ENCODE data around the gene NYAP2. TPM values are rescaled to one million over a fixed set of nuclear protein-coding genes. Genes with fewer than 3 reads are reported as not detected.

The NYAP2 gene
- total RNA-seq, 1 donor from 2014 or later, result 0.07 TPM

GRCh38 chr2:225668606-225669266 lies 269.2 kb downstream of the NYAP2 start:
- no peaks in the 10 kb centered on the region for H4K20me1 ChIP-seq (ENCODE audit: low read depth)
- H3K9ac ChIP-seq, result no peak overlapping the region
- H3K27me3 ChIP-seq, result no peaks in the 10 kb centered on the region
- no peaks in the 10 kb centered on the region for H3K79me2 ChIP-seq (ENCODE audit: low read depth)
- Mint-ChIP-seq H3K4me1 (peaks cover 12% of the 10 kb centered on the region), H3K9me3 (peaks cover 2% of the 10 kb centered on the region), H3K27ac (no peak overlapping the region), H3K4me3 (no peak overlapping the region), H3K36me3 (no peaks in the 10 kb centered on the region), H3K27me3 (ENCODE audit: insufficient read depth, low read depth) (peaks cover 2% of the 10 kb centered on the region)
- no peak overlapping the region for H3K4me2 ChIP-seq
- no peak overlapping the region for H3K27ac ChIP-seq
- H3K9me3 ChIP-seq (ENCODE audit: low read depth), result no peaks in the 10 kb centered on the region
- peaks cover 9% of the 10 kb centered on the region for H3K4me1 ChIP-seq
- no peak overlapping the region for H3K4me3 ChIP-seq
- H3F3A ChIP-seq (ENCODE audit: low read depth), result no peaks in the 10 kb centered on the region
- H3K36me3 ChIP-seq, result no peaks in the 10 kb centered on the region
- peak; percentile 62 for DNase-seq (ENCODE audit: low spot score)
- TF ChIP-seq CTCF (IDR thresholded peaks at IDR 0.05), result peak; percentile 79
- TF ChIP-seq EZH2phosphoT487 (IDR thresholded peaks at IDR 0.05), result no peak
- no peak for TF ChIP-seq EZH2 (IDR thresholded peaks at IDR 0.05)
- no peak overlapping the region for H2AFZ ChIP-seq (replicated peaks)

- Histone ChIP-seq H3K27ac (no peak overlapping the region), H3K9ac (no peak overlapping the region), H2AFZ (replicated peaks) (no peak overlapping the region), H4K20me1 (ENCODE audit: low read depth) (no peaks in the 10 kb centered on the region), H3K36me3 (no peaks in the 10 kb centered on the region), H3K9me3 (ENCODE audit: low read depth) (no peaks in the 10 kb centered on the region), H3K27me3 (no peaks in the 10 kb centered on the region), H3K4me1 (peaks cover 13% of the 10 kb centered on the region), H3F3A (ENCODE audit: low read depth) (no peaks in the 10 kb centered on the region), H3K4me3 (no peak overlapping the region), H3K4me2 (no peak overlapping the region), H3K79me2 (ENCODE audit: low read depth) (no peaks in the 10 kb centered on the region)
- no peaks in the 10 kb centered on the region for H3K36me3 Mint-ChIP-seq
- no peak overlapping the region for H3K27ac Mint-ChIP-seq
- H3K9me3 Mint-ChIP-seq, result peaks cover 2% of the 10 kb centered on the region
- peaks cover 2% of the 10 kb centered on the region for H3K27me3 Mint-ChIP-seq (ENCODE audit: insufficient read depth, low read depth)
- H3K4me1 Mint-ChIP-seq, result peaks cover 18% of the 10 kb centered on the region
- no peak overlapping the region for H3K4me3 Mint-ChIP-seq
- DNase-seq (ENCODE audit: low spot score), result peak; percentile 53
- TF ChIP-seq CTCF (IDR thresholded peaks at IDR 0.05), result peak; percentile 63
- TF ChIP-seq EZH2phosphoT487 (IDR thresholded peaks at IDR 0.05), result no peak
- TF ChIP-seq EZH2 (IDR thresholded peaks at IDR 0.05), result no peak
Observed at GRCh38 chr2:225670111-225670974, 270.8 kb downstream of the NYAP2 start.

- no peaks in the 10 kb centered on the region for H3F3A ChIP-seq (ENCODE audit: low read depth)
- no peak overlapping the region for H3K4me2 ChIP-seq
- peaks cover 6% of the 10 kb centered on the region for H3K4me1 Mint-ChIP-seq
- H3K36me3 Mint-ChIP-seq, result no peaks in the 10 kb centered on the region
- no peaks in the 10 kb centered on the region for H3K9me3 ChIP-seq (ENCODE audit: low read depth)
- no peak overlapping the region for H3K4me3 Mint-ChIP-seq
- H3K4me1 ChIP-seq, result peaks cover 4% of the 10 kb centered on the region
- H3K27me3 Mint-ChIP-seq (ENCODE audit: insufficient read depth, low read depth), result peaks cover 3% of the 10 kb centered on the region
- no peak overlapping the region for H3K9ac ChIP-seq
- no peaks in the 10 kb centered on the region for H3K36me3 ChIP-seq
- no peak for TF ChIP-seq EZH2 (IDR thresholded peaks at IDR 0.05)
- TF ChIP-seq EZH2phosphoT487 (IDR thresholded peaks at IDR 0.05), result no peak
- no peak for TF ChIP-seq CTCF (IDR thresholded peaks at IDR 0.05)
- no peak overlapping the region for H2AFZ ChIP-seq (replicated peaks)
- H3K9me3 Mint-ChIP-seq, result no peaks in the 10 kb centered on the region
- H3K79me2 ChIP-seq (ENCODE audit: low read depth), result no peaks in the 10 kb centered on the region
- no peak overlapping the region for H3K27ac Mint-ChIP-seq
- H4K20me1 ChIP-seq (ENCODE audit: low read depth), result no peaks in the 10 kb centered on the region
- H3K27me3 ChIP-seq, result no peaks in the 10 kb centered on the region
- H3K27ac ChIP-seq, result no peak overlapping the region
- no peak overlapping the region for H3K4me3 ChIP-seq
- no peak for DNase-seq (ENCODE audit: low spot score)
Observed at GRCh38 chr2:225678792-225679191, 279.3 kb downstream of the NYAP2 start.
